Calu3 (cell line): ENCODE results near the gene LIMS2. TPM values are rescaled to one million over a fixed set of nuclear protein-coding genes. Genes with fewer than 3 reads are reported as not detected.

Experiments
- BruUV-seq: library from RNA; stranded (reverse); fragments of 400-500 nt; replicated peaks from 2 replicates; lab custom pipeline; 2021; lab: Mats Ljungman, UMichigan
- CTCF ChIA-PET: fragments of 300-600 bp; sonication (Branson Sonifier 250); formaldehyde crosslinking; loops from one replicate; lab custom pipeline; 2022; ENCODE audit warnings: antibody characterized with exemption; lab: Charles Lee
- DNase-seq: peaks from one replicate; pipeline ENCODE4 v3.0.0; 2022
- H3K27ac Mint-ChIP-seq: one replicate; pipeline ENCODE4 v1.8.0; 2022; ENCODE audit warnings: mixed read lengths; ENCODE audit not compliant: unreplicated experiment
- H3K27me3 Mint-ChIP-seq: one replicate; pipeline ENCODE4 v1.8.0; 2022; ENCODE audit warnings: mixed read lengths; ENCODE audit not compliant: unreplicated experiment
- H3K36me3 Mint-ChIP-seq: one replicate; pipeline ENCODE4 v1.8.0; 2022; ENCODE audit warnings: mild to moderate bottlenecking, moderate library complexity, mixed read lengths; ENCODE audit not compliant: insufficient read depth, unreplicated experiment
- H3K4me1 Mint-ChIP-seq: one replicate; pipeline ENCODE4 v1.8.0; 2022; ENCODE audit warnings: mild to moderate bottlenecking, low read depth, mixed read lengths; ENCODE audit not compliant: unreplicated experiment
- H3K4me3 Mint-ChIP-seq: one replicate; pipeline ENCODE4 v1.8.0; 2022; ENCODE audit warnings: mild to moderate bottlenecking, low read depth, moderate library complexity, mixed read lengths; ENCODE audit not compliant: unreplicated experiment
- H3K9me3 Mint-ChIP-seq: one replicate; pipeline ENCODE4 v1.8.0; 2022; ENCODE audit warnings: low read depth, mixed read lengths; ENCODE audit not compliant: unreplicated experiment
- intact Hi-C: fragments of 100-400 bp; cut with micrococcal nuclease; formaldehyde crosslinking; loops from one replicate; pipeline ENCODE4 v1.10.0; 2022; ENCODE audit not compliant: unreplicated experiment
- total RNA-seq: library from RNA; stranded (reverse); gene quantifications from 2 replicates; pipeline ENCODE4 v1.2.3, GENCODE V29; 2022
- TF ChIP-seq, protein P1 (sequence below): fragments of 200-600 bp; IDR thresholded peaks from one replicate; pipeline ENCODE4 v1.8.0; 2022; ENCODE audit warnings: antibody characterized with exemption; ENCODE audit not compliant: unreplicated experiment

LIMS2 gene
- total RNA-seq, 1 experiment from 2014 or later, result 0.31 TPM

GRCh38 chr2:127596311-127597045, 78.9 kb downstream of the LIMS2 start:
- TF ChIP-seq, protein P1, sequence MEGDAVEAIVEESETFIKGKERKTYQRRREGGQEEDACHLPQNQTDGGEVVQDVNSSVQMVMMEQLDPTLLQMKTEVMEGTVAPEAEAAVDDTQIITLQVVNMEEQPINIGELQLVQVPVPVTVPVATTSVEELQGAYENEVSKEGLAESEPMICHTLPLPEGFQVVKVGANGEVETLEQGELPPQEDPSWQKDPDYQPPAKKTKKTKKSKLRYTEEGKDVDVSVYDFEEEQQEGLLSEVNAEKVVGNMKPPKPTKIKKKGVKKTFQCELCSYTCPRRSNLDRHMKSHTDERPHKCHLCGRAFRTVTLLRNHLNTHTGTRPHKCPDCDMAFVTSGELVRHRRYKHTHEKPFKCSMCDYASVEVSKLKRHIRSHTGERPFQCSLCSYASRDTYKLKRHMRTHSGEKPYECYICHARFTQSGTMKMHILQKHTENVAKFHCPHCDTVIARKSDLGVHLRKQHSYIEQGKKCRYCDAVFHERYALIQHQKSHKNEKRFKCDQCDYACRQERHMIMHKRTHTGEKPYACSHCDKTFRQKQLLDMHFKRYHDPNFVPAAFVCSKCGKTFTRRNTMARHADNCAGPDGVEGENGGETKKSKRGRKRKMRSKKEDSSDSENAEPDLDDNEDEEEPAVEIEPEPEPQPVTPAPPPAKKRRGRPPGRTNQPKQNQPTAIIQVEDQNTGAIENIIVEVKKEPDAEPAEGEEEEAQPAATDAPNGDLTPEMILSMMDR, result no peak
- intact Hi-C loops, result no loop called here
- no TSS peak for BruUV-seq
- Mint-ChIP-seq H3K4me1 (no peaks in the 10 kb centered on the region), H3K27me3 (peaks cover 43% of the 10 kb centered on the region), H3K36me3 (no peaks in the 10 kb centered on the region), H3K27ac (no peak overlapping the region), H3K9me3 (no peaks in the 10 kb centered on the region), H3K4me3 (no peak overlapping the region)
- no peak for DNase-seq
- CTCF ChIA-PET, result no interaction called here

DNA sequence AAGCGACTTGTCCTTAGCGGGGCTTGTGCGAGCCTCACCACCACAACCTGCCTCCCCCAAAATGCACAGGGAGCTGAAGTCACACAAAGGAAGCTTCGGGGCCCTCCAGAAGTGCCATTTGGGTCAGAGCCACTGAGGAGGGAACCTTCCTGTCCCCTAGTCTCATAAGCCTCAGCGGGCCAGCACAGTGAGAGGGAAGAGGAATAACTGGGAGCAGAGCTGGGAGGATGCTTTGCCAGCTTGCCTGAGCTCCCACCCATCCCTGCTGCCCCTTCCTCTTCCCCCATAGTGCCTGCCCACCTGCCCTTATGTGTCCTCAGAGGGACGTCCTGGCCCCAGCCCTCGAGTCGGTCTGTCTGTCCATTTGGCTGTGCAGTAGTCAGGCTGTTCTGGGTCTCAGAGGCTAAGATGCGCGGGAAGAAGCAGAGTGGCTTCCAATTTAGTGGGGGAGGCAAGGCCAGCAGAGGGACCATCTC, 81.2 kb downstream of the LIMS2 start:
- Mint-ChIP-seq H3K27ac (no peak overlapping the region), H3K27me3 (peaks cover 30% of the 10 kb centered on the region), H3K4me1 (no peaks in the 10 kb centered on the region), H3K9me3 (no peaks in the 10 kb centered on the region), H3K4me3 (no peak overlapping the region), H3K36me3 (no peaks in the 10 kb centered on the region)
- TF ChIP-seq, protein P1, result no peak
- DNase-seq, result no peak
- BruUV-seq, result no TSS peak
- intact Hi-C loops, result loop anchor here (5.0 kb wide), 1 partner anchor 103 kb away; no protein-coding TSS in a partner anchor
- CTCF ChIA-PET, result interaction anchor here (1.5 kb wide), 1 partner anchor 10 kb away, joined by 3 read pairs; no protein-coding TSS in a partner anchor

DNA sequence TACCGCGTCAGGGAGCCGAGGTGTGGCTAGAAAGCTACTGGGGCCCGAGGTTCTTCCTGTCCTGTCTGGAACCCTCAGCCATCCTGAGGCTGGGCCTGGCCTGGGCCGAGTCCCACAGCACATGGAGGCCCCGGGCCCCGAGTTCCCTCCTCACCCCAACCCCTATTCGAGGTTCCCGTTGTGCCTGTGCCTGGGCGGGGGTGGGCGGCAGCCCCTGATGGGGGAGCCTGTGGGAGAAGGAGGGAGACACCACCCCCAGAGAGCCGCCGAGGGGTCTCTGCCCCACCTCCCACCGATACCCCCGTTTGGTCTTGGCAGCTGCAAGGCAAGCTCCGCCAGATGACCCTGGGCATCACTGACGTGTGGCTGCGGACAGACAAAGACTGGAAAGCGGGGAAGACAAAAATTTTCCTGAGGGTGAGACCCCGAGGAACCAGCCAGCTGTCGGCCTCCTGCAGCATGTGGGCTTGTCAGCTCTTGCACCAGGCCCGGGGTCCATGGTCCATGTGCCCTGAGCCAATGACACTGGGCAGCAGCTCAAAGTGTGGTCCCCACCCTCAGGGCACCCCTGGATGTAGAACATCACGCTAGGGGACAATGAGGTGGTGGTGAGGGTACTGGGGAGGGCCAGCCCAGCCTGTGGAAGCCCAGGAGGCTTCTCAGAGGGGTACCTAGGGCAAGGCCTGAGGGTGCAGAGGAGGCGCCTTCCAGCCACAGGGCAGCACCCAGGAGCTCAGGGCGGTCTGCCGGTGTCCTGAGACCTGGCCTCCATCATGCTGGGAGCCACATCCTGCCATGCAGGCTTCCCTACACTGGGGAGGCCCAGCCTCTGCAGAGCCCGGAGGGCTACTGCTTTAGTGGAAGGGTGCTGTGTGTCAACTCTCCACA, 81.9 kb downstream of the LIMS2 start:
- TF ChIP-seq, protein P1, result no peak
- Mint-ChIP-seq H3K27ac (no peak overlapping the region), H3K9me3 (no peaks in the 10 kb centered on the region), H3K4me3 (no peak overlapping the region), H3K27me3 (peaks cover 24% of the 10 kb centered on the region), H3K36me3 (no peaks in the 10 kb centered on the region), H3K4me1 (no peaks in the 10 kb centered on the region)
- no peak for DNase-seq
- intact Hi-C loops, result loop anchor here (5.0 kb wide), 1 partner anchor 104 kb away; no protein-coding TSS in a partner anchor
- no TSS peak for BruUV-seq
- CTCF ChIA-PET, result interaction anchor here (1.5 kb wide), 1 partner anchor 9 kb away, joined by 3 read pairs; no protein-coding TSS in a partner anchor

GRCh38 chr2:127592761-127593227, 82.5 kb downstream of the LIMS2 start:
- intact Hi-C loops, result loop anchor here (5.0 kb wide), 1 partner anchor 105 kb away; no protein-coding TSS in a partner anchor
- H3K4me3 Mint-ChIP-seq, result no peak overlapping the region
- H3K27me3 Mint-ChIP-seq, result peaks cover 25% of the 10 kb centered on the region
- CTCF ChIA-PET, result interaction anchor here (1.7 kb wide), 1 partner anchor 29 kb away, joined by 4 read pairs; no protein-coding TSS in a partner anchor
- TF ChIP-seq, protein P1, result no peak
- H3K9me3 Mint-ChIP-seq, result no peaks in the 10 kb centered on the region
- DNase-seq, result no peak
- H3K4me1 Mint-ChIP-seq, result no peaks in the 10 kb centered on the region
- H3K27ac Mint-ChIP-seq, result no peak overlapping the region
- H3K36me3 Mint-ChIP-seq, result no peaks in the 10 kb centered on the region
- no TSS peak for BruUV-seq
